AG08395 (cell line): ENCODE measurements around the gene LUZP2.
"Not testable (repeated sequence)": the region's sequence is repeated elsewhere in the genome, so short reads cannot be mapped to it uniquely, and the experiment has no call there.

Experiments
- DNase-seq: peaks from one replicate; pipeline ENCODE4 v3.0.0; 2012; ENCODE audit warnings: mixed read lengths, low spot score

Gene LUZP2

DNA sequence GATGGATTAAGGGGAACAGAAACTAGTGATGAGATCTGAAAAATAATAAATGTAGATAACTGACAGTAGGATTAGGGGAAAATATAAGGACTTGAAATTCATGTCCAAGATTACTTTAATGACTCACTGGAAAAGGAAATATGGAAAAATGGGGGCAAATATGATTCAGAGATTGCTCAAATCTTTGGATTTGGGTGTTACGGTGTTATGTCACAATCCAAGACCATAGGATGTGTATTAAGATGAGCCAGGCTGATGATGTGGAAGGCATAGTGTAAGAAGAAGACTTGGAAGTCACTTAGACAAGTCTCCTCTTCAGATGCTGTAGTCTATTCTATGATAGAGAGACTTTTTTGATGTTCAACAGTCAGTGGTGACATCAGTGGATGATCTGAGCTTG, 323.7 kb downstream of the LUZP2 start:
- no peak for DNase-seq

GRCh38 chr11:24828938-24829605, 332.2 kb downstream of the LUZP2 start:
- DNase-seq, result no peak

DNA sequence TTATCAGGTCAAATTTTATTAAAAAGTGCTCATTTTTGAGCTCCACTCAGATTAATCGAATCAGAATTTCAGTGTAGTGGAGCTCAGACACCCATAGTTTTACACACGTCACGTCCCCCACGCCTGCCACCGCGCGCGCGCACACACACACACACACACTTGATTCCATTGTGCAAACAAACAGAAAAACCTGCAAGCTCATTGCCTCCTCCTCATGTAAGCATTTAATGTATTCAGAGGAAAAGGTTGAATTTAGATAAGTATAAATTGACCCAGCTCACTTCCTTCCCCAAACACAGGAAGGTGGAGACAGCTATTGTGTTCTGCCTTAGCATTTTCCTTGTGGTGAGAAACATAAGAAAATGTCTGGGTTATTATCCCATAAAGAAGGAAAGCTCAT, 336.7 kb downstream of the LUZP2 start:
- DNase-seq, result no peak

DNA sequence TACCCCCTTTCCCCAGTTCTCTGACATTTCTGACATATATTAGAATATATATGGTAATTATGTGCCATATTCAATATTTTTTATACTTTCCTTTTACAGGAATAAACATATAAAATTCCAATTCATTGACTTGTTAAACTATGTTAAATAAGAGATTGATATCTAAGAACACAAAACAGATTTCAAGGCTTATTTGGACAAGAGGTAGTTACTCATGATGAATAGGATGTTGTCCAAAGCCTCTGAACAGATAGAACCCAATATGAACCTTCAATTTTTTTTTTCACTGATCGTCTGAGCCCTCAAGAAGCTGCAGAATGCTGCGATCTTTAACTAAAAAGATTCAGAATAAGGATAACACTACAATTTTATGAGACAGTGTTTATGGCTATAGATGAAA, 340.3 kb downstream of the LUZP2 start:
- DNase-seq, result no peak

DNA sequence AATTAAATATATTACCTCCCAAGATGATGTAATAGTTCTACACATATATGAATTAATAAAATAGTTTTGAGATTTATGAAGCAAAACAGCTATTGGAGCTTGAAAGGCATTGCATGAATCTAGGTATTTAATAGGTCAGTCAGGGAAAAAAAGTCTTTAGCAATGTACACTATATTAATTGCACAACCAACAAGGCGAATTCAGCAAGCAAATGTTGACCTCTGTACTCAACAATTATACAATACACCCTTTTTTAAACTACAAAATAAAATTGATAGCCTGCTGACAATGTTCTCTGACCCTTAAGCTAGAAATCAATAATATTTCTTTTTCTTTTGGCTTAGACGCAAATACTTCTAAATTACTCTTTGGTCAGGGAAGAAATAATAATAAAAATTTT, 345.5 kb downstream of the LUZP2 start:
- no peak for DNase-seq

GRCh38 chr11:24844406-24844805, 347.6 kb downstream of the LUZP2 start:
- no peak for DNase-seq

- no peak for DNase-seq
Observed at GRCh38 chr11:24848857-24849256, 352.0 kb downstream of the LUZP2 start.

DNA sequence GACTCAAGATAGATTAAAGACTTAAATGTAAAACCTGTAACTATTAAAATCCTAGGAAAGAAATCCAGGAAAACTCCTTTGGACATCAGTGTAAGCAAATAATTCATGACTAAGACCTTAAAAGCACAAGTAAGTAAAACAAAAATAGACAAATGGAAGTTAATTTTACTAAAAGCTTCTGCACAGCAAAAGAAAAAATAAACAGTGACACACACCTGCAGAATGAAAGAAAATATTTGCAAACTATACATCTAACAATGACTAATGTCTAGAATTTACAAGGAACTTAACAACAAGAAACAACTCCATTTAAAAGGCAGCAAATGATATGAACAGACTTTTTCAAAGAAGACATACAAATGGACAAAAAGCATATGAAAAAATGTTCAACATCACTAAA, 359.1 kb downstream of the LUZP2 start:
- DNase-seq, result no peak

DNA sequence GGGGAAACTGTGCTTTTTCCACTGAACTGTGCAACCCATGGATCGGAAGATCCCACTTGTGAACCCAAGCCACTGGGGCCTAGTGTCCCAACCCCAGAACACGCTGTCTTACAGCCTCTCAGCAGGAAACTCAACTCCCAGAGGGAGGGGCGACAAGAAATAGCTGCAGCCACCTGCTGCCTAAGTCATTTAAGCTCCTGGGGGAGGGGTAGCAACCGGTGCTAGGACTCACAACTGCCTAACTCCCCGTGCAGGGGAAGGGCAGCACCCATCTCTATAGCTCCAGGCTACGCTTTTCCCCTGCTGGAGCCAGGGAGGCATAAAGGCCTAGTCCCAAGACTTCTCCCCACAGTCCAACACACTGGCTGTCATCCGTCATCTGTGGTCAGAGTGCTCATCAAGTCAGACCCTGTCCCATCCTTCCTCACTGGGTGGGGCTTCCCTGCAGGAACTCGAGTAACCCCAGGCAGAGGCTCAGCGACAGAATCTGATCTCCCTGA, 363.0 kb downstream of the LUZP2 start:
- DNase-seq, result no peak

DNA sequence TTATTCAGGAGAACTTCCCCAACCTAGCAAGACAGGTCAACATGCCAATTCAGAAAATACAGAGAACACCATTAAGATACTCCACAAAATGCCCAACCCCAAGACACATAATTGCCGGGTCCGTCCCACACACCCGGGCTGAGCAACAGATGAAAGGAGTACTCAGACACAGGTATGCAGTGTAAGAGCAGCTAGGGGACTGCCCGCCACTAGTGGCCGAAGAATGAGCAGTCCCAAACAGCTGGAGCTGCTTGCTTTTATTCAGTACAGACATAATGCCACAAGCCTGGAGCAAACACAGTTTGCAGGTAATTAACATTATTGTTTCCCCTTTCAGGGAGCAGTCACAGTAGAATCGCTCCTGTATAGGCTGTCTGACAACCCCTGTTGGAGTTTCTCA, 364.6 kb downstream of the LUZP2 start:
- no peak for DNase-seq

- DNase-seq, result no peak
Observed at GRCh38 chr11:24866743-24867142, 369.9 kb downstream of the LUZP2 start.

- no peak for DNase-seq
Observed at GRCh38 chr11:24870048-24870447, 373.2 kb downstream of the LUZP2 start.

DNA sequence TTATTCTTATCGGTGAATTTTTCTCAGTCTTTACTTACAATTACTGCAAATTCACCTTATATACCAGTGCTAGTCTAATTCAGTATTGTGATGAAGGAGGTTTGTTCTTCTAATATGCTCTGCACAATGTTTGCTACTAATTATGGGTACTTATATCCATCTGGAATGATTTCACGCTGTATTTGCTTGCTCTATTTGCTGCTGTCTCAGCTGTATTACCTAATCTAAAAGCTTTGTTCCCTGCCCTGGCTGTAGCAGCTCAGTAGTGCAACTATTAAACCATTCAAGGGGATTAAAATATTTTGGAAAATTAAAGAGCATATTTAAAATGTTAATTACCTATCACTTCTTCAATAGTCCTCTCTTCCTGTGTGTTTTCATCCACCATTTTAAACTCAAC, 375.3 kb downstream of the LUZP2 start:
- no peak for DNase-seq

GRCh38 chr11:24872651-24873311, 375.9 kb downstream of the LUZP2 start:
- DNase-seq, result no peak

DNA sequence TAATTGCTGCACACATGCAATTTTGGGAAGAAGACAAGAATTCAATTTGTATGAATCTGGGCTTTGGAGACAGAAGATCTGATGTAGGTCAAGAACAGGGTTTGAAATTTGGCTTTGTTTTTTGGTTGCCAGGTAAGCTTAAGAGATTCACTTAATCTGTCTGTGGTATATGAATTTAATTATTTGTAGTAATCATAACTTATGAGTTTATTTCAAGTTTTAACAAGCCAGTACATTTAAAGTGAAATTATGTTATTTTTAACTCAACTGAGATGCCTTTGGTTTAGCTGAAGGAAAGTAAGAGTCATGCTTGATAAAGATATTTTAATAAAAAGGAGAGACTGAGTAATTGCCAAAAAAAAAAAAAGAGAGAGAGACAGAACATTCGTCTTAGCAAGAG, 384.1 kb downstream of the LUZP2 start:
- no peak for DNase-seq

DNA sequence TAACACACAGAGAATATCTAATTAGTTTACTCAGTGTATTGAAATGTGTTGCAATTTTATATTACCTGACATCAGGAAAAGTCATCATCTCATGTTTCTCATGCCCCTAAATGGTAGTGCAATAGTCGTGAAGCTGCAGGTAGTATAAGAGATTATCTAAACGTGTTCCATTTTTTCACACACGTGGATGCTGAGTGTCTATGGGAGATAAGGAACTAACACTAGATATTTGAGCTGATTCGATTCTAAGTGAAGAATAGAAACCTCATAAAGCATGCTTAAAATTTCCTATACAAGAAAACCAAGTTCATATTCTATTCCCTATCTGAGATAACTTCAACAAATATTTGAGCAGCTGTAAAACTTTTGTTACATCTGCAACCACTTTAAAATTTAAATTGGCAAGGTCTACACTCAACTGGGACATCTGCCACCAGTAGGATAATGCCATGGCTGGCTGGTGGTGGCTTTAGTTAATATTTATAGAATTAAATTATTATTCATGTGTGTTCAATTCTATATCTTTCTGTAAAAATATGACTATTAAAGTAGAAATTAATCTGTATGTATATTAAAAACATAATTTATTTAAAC, 388.8 kb downstream of the LUZP2 start:
- DNase-seq, result no peak

DNA sequence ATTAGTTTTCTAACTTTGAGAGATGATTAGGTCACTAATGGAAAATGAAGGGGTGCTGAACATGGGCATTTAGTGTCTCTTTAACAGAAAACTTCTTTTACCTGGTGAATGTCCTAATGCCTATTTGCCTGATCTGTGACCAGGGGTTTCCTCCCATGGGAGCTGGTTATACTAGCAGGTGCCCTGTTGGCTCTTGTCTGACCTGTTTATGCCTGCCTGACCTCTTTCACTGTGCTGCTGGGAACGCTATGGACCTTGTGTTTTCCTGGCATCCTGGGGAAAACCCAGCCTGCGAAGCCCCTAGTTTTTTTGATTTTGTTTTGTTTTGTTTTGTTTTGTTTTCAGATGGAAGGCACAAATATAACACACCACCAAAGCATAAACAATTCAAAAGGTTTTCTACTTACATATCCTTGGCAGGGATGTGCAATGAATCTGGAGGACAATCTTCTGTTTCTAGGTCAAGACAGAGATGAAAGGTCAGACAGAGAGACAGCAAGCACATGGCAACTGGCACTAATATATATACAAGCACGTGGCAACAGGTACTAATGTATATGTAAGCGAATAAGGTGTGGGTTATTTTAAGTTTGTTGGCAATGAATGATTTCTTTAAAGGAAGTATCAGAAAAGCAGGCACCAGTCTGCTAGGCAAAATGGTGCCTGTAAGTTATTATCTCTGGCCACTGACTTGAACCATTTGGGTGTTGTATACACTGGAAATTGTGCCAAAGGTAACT, 390.2 kb downstream of the LUZP2 start:
- DNase-seq, result no peak

DNA sequence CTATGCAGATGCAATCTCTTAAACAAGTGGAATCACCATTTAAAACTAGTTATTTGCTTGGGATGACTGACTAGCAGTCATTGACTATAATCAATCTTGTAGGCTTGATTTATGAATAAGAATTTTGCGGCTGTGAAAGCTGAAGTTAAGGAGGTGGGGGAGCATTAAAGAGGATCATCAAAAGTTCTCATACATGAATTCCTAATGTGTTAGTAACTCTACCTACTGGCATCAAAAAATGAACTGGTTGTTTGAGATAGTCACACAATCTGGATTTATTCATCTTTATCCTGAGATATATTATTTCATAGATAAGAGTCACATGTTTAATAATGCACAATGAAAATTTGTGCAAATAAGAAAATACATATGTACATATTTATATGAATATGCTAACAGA, 393.6 kb downstream of the LUZP2 start:
- DNase-seq, result no peak

DNA sequence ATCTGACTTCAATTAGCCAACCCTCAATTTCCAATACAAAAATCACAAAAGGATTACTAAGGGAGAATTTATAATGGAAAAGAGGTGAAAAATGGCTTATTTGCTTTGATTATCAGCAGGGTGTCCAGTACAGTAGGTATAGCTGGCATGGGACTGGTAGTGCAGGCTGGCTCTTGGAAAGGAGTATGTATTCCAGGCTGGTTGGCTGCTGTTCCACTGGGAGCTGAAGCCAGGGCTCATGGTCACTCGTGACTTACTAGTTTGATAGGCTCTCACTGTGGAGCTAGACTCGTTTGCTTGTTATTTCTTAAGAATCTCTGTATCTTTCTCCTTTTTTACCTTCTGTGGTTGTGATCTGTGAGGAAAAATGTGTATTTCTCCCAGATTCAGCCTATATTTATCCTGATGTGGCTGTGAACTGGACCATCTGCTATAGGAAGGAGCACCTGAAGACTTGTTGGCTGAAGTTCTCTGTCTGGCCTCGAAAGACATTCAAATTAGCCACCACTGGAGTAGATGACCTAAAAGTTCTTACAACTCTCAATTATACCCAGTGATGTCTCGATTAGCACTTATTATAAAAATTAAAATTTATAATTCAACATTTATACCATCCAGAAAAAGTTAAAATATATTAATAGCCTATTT, 395.1 kb downstream of the LUZP2 start:
- not testable (repeated sequence) for DNase-seq

- DNase-seq, result no peak
Observed at GRCh38 chr11:24896118-24896835, 399.4 kb downstream of the LUZP2 start.

- no peak for DNase-seq
Observed at GRCh38 chr11:24900514-24900913, 403.7 kb downstream of the LUZP2 start.
